Cardiac fibroblast (primary cell): Measurements from ENCODE around the gene ZNF646.

Source experiments
- DNase-seq, 2 donors: peaks; one replicate each; pipeline versions ENCODE4 v3.0.0 to v3.0.0-alpha.2; 2010; ENCODE audit warnings: low read depth in 2 of 2
- H3K4me3 ChIP-seq, 2 donors: replicated peaks in 1 of 2; 1 replicate in 1 of 2; 2 replicates in 1 of 2; pipeline ENCODE4 v1.5.1; 2011; ENCODE audit warnings: low read depth in 2 of 2, low read length in 2 of 2, mild to moderate bottlenecking in 2 of 2, moderate library complexity in 1 of 2
- CTCF ChIP-seq: IDR thresholded peaks from one replicate; pipeline ENCODE4 v1.5.1; 2011; ENCODE audit warnings: low read depth, mild to moderate bottlenecking, low read length, inconsistent platforms

The ZNF646 gene

GRCh38 chr16:31131416-31131815 is 57.2 kb downstream of the ZNF646 start:
- DNase-seq = no peak
- no peak overlapping the region for H3K4me3 ChIP-seq
- TF ChIP-seq CTCF = no peak

DNA sequence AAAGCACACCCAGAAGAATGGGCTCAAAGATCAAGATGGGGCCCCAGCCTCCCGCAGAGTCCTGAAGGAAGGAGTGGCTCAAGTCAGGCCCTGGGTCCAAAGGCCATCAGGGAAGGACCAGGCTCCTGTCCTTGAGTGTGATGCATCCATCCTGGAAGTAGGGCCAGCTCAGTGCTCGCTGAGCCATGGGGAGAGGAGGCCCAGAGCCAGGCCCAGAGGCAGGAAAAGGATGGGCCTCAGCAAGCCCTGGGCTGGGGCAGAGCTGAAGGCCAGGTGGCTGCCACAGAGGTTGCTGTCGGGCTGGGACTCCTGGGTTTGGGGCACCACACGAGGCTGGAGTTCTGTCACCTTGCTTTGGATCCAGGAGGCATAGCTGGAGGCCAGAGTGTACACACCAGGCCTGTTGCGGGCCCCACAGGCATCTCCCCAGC is 57.6 kb downstream of the ZNF646 start:
- no peak for DNase-seq
- no peak overlapping the region for H3K4me3 ChIP-seq
- TF ChIP-seq CTCF = no peak

DNA sequence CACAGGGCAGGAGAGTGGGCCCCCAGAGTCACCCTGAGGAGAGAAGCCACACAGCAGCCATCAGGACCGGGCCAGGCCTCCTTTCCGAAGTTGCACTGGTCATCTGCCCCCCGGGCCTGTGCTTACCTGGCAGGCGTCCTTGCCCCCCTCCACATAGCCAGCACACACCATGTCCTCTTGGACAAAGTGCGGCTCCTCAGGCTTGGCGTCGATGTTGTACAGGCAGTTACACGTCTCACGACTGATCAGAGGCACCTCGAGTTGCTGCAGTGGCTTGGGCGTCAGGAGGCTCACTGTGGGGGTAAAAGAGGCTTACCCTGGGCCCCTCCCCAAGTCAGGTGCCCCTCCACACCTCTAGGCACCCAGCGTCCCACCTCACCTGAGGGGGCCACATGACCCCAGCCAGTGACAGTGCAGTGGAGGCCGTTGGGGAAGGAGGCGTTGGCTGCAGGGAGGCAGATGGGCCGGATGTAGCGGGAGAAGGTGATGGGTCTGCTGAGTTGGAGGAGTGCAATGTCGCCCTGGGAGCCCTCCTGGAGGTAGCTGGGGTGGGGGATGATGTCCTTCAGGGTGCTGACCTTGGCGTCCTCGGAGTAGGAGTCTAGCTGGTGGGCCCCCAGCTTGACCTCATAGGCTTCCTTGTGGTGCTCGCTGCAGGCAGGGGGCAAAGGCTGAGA is 58.2 kb downstream of the ZNF646 start:
- TF ChIP-seq CTCF = no peak
- H3K4me3 ChIP-seq = no peak overlapping the region
- DNase-seq = no peak

DNA sequence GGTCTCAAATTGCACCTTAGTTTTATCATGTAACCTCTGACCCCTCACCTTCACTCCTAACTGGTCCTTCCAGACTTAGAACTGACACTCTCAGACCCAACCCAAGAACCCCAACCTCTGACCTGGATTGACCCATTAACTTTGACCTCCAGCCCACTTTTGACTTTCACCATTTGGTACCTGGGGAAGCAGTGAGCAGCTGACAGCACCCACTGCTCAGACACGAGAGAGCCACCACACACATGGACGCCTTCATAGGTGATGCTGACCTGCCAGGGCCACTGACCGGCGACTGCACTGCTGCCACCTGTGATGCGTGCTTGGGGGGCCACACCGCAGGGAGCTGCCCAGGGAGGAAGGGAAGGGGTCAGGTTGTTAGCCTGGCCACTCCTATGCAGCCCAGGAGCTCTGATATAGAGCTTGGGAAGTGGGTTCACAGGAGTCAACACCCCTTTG is 58.9 kb downstream of the ZNF646 start:
- DNase-seq = no peak
- H3K4me3 ChIP-seq = no peak overlapping the region
- TF ChIP-seq CTCF = no peak
